Measurements from ENCODE around the gene ST7L. TPM values are rescaled to one million over a fixed set of nuclear protein-coding genes. Genes with fewer than 3 reads are reported as not detected.

Gene ST7L
- total RNA-seq, 1 experiment from 2014 or later, result 24.8 TPM

DNA sequence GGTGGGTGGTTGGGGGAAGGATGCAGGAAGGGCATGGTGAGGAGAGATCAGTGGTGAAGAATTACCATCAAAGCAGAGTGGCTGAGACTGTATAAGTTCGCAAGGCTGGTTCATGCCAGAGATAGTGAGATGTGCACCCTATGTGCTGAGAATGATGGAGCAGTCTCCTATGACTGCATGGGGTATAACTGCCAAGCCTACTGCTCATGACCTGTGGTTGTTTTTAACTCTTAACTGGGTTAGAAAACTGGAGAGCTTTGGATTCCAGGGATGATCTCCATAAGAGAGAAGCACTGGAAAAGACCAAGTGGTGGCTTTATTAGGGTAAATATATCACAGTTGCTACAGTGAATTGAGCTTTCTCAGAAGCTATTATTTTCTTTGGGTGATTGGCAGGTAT lies 94.0 kb downstream of the ST7L start:
- DNase-seq, result no peak
- no peaks in the 10 kb centered on the region for H3K27me3 ChIP-seq
- no peaks in the 10 kb centered on the region for H3K9me3 ChIP-seq (replicated peaks)
- H3K4me1 ChIP-seq, result peaks cover 66% of the 10 kb centered on the region
- no peak overlapping the region for H3K4me3 ChIP-seq
- H3K36me3 ChIP-seq, result no peaks in the 10 kb centered on the region; the same call in 1 of the 2 replicates
- no peak overlapping the region for H3K27ac ChIP-seq

DNA sequence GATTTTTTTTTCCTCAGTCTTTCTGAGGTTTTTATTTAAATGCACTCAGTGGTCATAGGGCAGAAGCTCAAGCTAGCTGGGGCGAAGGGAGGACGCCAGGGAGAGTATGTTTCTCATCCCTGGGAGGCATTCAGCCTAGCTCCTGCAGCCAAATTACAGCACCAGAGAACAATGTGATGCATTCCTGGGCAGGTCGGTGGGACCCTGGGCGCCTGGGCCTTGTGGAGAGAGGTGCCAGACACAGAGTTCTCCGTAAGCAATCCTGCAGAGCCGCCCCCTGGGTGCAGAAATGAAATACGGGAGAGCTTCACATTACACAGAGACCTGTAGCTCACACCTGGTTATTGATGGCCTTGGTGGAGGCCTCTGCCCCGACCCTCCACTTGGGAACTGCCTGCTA lies 94.7 kb downstream of the ST7L start:
- peak overlapping the region; percentile 19; the same call in 1 of the 2 replicates for H3K27ac ChIP-seq
- H3K4me1 ChIP-seq, result peaks cover 60% of the 10 kb centered on the region
- DNase-seq, result peak in 1 of 2 experiments; percentile 42

DNA sequence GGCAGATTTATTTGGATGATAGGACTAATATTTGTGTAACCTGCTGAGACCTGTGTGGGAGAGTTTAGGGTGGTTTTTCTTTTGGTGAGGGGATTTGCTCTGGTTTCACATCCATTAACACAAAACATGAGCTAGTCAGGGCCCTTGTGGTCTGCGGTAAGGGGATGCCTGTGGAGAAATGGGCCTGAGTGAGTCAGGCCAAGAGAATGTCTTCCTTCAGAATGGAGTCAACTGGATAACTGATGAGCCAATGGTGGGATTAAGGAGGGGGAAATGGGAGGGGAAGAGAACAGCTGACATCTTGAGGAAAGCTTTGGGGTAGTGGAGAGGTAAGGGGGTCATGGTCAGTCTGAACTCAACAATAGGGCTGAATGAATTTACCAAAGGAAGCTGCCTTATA lies 96.3 kb downstream of the ST7L start:
- no peaks in the 10 kb centered on the region for H3K9me3 ChIP-seq (replicated peaks)
- peak; percentile 95 to 98 for DNase-seq
- peak overlapping the region; percentile 52 for H3K27ac ChIP-seq
- no peaks in the 10 kb centered on the region for H3K27me3 ChIP-seq
- no peaks in the 10 kb centered on the region for H3K36me3 ChIP-seq
- H3K4me1 ChIP-seq, result peaks cover 47% of the 10 kb centered on the region
- no peak overlapping the region for H3K4me3 ChIP-seq

More for the DNA sequence above, 94.7 kb downstream of the ST7L start:
- Histone ChIP-seq H3K27me3 (no peaks in the 10 kb centered on the region), H3K4me3 (no peak overlapping the region), H3K36me3 (no peaks in the 10 kb centered on the region; the same call in 1 of the 2 replicates), H3K9me3 (replicated peaks) (no peaks in the 10 kb centered on the region)

DNA sequence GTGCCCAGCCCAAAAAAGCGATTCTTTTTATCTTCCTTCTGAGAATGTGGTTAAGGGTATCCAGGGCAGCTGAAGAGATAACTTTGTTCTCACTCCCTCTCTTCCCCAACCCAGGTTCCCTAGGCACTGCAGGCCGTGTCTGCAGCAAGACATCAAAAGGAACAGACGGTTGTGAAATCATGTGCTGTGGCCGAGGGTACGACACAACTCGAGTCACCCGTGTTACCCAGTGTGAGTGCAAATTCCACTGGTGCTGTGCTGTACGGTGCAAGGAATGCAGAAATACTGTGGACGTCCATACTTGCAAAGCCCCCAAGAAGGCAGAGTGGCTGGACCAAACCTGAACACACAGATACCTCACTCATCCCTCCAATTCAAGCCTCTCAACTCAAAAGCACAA lies 98.8 kb downstream of the ST7L start:
- no peaks in the 10 kb centered on the region for H3K9me3 ChIP-seq (replicated peaks)
- H3K4me3 ChIP-seq, result no peak overlapping the region
- peaks cover 42% of the 10 kb centered on the region for H3K4me1 ChIP-seq
- no peak overlapping the region for H3K27ac ChIP-seq
- H3K27me3 ChIP-seq, result no peaks in the 10 kb centered on the region
- H3K36me3 ChIP-seq, result no peaks in the 10 kb centered on the region
- DNase-seq, result no peak

DNA sequence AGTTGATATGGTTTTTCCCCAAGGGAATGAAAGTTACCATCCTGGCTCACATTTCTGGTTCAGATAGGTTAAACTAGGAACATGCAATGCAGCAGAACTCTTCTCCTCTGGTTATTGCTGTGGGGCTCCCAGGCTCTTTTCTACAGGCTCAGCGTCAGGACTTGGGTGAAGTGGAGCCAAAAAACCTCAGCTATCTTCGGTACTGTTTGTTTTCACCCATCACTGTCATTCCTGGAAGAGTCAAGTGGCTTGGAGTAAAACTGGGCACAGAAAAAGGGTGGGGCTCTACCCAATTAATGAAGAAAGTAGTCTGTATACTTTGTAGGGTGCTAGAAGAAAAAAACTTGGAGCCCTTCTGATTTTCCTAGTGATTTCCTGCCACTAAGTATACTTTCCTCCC lies 100.8 kb downstream of the ST7L start:
- Histone ChIP-seq H3K4me1 (peaks cover 31% of the 10 kb centered on the region), H3K4me3 (no peak overlapping the region), H3K36me3 (no peaks in the 10 kb centered on the region), H3K27me3 (no peaks in the 10 kb centered on the region), H3K27ac (no peak overlapping the region), H3K9me3 (replicated peaks) (no peaks in the 10 kb centered on the region)
- no peak for DNase-seq

DNA sequence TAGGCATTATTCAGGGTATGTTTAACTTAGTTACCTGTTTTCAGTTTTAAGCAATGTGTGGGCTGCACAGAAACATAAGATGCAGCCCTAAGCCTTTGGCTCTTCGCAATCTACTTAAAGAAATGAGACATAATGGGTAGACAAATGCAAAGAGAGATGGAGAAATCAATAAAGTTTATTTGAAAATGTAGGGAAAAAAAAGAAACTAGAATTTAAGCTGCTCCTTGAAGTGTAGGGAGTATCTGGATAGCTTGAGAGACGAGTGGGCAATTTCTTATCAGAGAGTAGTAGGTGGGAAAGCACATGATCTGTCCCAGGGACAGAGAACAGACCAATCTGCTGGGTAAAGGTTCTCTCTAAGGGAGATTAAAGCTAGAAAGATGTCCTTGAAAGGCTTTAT lies 101.3 kb downstream of the ST7L start:
- no peaks in the 10 kb centered on the region for H3K36me3 ChIP-seq
- DNase-seq, result no peak
- H3K4me1 ChIP-seq, result peaks cover 32% of the 10 kb centered on the region
- no peaks in the 10 kb centered on the region for H3K27me3 ChIP-seq
- H3K9me3 ChIP-seq (replicated peaks), result no peaks in the 10 kb centered on the region
- H3K27ac ChIP-seq, result no peak overlapping the region
- H3K4me3 ChIP-seq, result no peak overlapping the region

DNA sequence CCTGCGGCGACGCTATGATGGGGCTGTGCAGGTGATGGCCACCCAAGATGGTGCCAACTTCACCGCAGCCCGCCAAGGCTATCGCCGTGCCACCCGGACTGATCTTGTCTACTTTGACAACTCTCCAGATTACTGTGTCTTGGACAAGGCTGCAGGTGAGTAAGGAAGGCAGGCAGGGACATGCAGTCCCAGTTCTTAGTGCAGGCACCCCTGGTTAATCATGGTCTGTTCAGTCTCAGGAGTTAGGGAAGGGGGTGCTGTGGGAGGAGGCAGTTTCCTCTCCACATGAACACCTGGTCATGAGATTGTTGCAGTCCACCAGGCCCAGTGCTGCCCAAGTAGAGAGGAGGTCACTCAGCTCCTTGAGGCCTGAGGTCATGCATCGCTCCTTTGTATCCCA lies 101.7 kb downstream of the ST7L start:
- no peaks in the 10 kb centered on the region for H3K27me3 ChIP-seq
- no peak overlapping the region for H3K27ac ChIP-seq
- peaks cover 34% of the 10 kb centered on the region for H3K4me1 ChIP-seq
- no peaks in the 10 kb centered on the region for H3K36me3 ChIP-seq
- no peak overlapping the region for H3K4me3 ChIP-seq
- no peak for DNase-seq
- H3K9me3 ChIP-seq (replicated peaks), result no peaks in the 10 kb centered on the region

- H3K4me3 ChIP-seq, result no peak overlapping the region
- H3K27ac ChIP-seq, result no peak overlapping the region
- H3K9me3 ChIP-seq (replicated peaks), result no peaks in the 10 kb centered on the region
- peaks cover 24% of the 10 kb centered on the region for H3K4me1 ChIP-seq
- no peaks in the 10 kb centered on the region for H3K27me3 ChIP-seq
- no peak for DNase-seq
- H3K36me3 ChIP-seq, result no peaks in the 10 kb centered on the region
Measured at GRCh38 chr1:112516141-112516540, 102.8 kb downstream of the ST7L start.

GRCh38 chr1:112515311-112516009 lies 103.5 kb downstream of the ST7L start:
- no peak for DNase-seq
- Histone ChIP-seq H3K36me3 (no peaks in the 10 kb centered on the region), H3K4me1 (peaks cover 24% of the 10 kb centered on the region), H3K4me3 (no peak overlapping the region), H3K27ac (no peak overlapping the region), H3K27me3 (no peaks in the 10 kb centered on the region), H3K9me3 (replicated peaks) (no peaks in the 10 kb centered on the region)

GRCh38 chr1:112514901-112515300 lies 104.0 kb downstream of the ST7L start:
- peaks cover 24% of the 10 kb centered on the region for H3K4me1 ChIP-seq
- no peak overlapping the region for H3K27ac ChIP-seq
- H3K27me3 ChIP-seq, result no peaks in the 10 kb centered on the region

DNA sequence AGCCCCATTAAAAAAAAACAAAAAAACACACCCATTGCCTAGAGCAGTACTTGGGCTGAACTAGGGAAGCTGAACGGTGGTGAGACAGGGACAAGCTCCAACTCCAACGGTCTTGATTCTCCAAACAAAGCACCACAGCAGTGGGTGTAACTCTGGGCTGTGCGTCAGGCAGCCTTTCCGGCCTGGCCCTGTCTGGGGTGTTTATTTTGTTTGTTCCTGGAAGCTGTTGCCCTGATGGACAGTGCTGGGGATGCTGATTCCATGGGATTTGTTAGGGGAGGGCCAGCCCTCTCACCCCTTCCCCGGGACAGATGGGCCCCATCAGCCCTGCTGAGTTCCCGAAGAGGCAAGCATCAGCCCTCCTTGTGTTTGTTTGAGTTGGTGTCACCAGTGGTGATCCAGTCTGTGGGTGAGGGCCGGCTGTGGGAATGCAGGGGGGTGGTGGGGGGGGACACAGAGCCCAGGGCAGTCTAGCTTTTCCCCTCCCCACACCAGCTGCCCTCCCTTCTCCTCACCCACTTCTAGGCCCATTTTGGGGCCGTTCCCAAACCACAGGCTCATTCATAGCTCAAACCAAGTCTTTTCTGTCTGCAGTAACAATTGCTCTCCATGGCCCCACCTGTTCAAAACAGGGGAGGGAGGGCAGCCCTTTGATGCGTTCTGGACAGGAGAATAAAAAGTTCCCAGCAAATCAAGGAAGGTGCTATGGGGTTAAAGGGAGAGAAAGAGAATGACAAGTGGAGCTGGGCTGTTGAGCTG lies 105.7 kb downstream of the ST7L start:
- Histone ChIP-seq H3K4me1 (peaks cover 24% of the 10 kb centered on the region), H3K36me3 (no peaks in the 10 kb centered on the region), H3K4me3 (no peak overlapping the region), H3K27me3 (no peaks in the 10 kb centered on the region), H3K9me3 (replicated peaks) (no peaks in the 10 kb centered on the region), H3K27ac (no peak overlapping the region)
- DNase-seq, result peak; percentile 47 to 52

More at GRCh38 chr1:112514901-112515300, 104.0 kb downstream of the ST7L start:
- H3K4me3 ChIP-seq, result no peak overlapping the region
- DNase-seq, result no peak
- H3K36me3 ChIP-seq, result no peaks in the 10 kb centered on the region
- no peaks in the 10 kb centered on the region for H3K9me3 ChIP-seq (replicated peaks)

DNA sequence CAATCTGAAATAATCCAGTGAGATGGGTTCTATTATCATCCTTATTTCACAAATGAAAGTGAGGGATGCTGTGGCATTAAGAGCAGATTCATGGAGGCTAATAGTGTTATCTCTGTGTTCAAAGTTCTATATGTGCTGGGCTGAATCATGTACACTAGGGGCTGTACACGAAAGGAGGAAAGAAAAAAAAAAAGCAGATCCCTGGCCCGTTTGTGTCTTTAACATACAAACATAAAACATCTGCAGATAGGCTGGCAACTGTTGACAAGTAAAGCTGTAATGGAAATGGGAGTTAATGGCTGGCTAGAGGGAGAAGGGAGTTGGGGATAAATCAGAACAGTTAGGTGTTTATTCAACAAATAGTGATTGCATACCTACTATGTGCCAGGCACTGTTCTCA lies 107.0 kb downstream of the ST7L start:
- DNase-seq, result no peak
- no peaks in the 10 kb centered on the region for H3K27me3 ChIP-seq
- H3K36me3 ChIP-seq, result no peaks in the 10 kb centered on the region
- H3K4me3 ChIP-seq, result no peak overlapping the region
- peaks cover 24% of the 10 kb centered on the region for H3K4me1 ChIP-seq
- H3K9me3 ChIP-seq (replicated peaks), result no peaks in the 10 kb centered on the region
- H3K27ac ChIP-seq, result no peak overlapping the region

DNA sequence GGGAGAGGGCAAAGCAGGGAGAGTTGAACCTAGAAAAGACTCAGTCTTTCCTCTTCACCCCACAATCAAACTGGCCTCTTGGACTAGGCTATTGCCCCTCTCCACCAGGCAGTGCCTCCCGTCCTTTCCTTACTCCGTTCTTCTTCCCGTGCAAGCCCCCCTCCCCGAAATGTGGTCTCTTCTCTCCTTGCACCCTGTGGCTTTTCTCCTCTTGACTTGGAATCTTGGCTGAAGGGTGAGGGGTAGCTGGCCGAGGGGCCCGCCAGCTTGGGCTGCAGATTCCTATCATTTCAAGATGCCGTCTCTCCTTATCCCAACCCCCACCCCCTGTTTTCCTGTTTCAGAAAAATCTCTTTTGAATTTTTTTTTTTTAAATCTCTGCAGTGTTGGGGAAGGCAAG lies 108.6 kb downstream of the ST7L start:
- Histone ChIP-seq H3K27me3 (no peaks in the 10 kb centered on the region), H3K4me3 (no peak overlapping the region)

GRCh38 chr1:112509660-112510178 lies 109.2 kb downstream of the ST7L start:
- no peaks in the 10 kb centered on the region for H3K36me3 ChIP-seq
- H3K27me3 ChIP-seq, result no peaks in the 10 kb centered on the region
- H3K9me3 ChIP-seq (replicated peaks), result no peaks in the 10 kb centered on the region
- H3K27ac ChIP-seq, result no peak overlapping the region
- no peak overlapping the region for H3K4me3 ChIP-seq
- no peak for DNase-seq
- peaks cover 18% of the 10 kb centered on the region for H3K4me1 ChIP-seq

More for the DNA sequence above, 108.6 kb downstream of the ST7L start:
- Histone ChIP-seq H3K9me3 (replicated peaks) (no peaks in the 10 kb centered on the region), H3K4me1 (peaks cover 20% of the 10 kb centered on the region), H3K36me3 (no peaks in the 10 kb centered on the region), H3K27ac (no peak overlapping the region)
- no peak for DNase-seq

GRCh38 chr1:112509005-112509659 lies 109.8 kb downstream of the ST7L start:
- H3K36me3 ChIP-seq, result no peaks in the 10 kb centered on the region
- no peak for DNase-seq
- no peaks in the 10 kb centered on the region for H3K9me3 ChIP-seq (replicated peaks)
- no peaks in the 10 kb centered on the region for H3K27me3 ChIP-seq
- H3K4me1 ChIP-seq, result peaks cover 23% of the 10 kb centered on the region
- H3K4me3 ChIP-seq, result no peak overlapping the region
- no peak overlapping the region for H3K27ac ChIP-seq

Measured in SJCRH30 (cell line).